Neural cell (in vitro differentiated cells): ENCODE results near the gene KRTAP5-6. TPM values are rescaled to one million over a fixed set of nuclear protein-coding genes. Genes with fewer than 3 reads are reported as not detected.

Experiments
- H2AFZ ChIP-seq: fragments of 200-600, 300-800 bp; sonication (generic), shearing (Covaris generic); 2 replicates; pipeline ENCODE4 v1.6.0; 2014; ENCODE audit warnings: low read depth, mild to moderate bottlenecking, antibody characterized with exemption, low read length, moderate library complexity
- H3F3A ChIP-seq: fragments of 200-600 bp; shearing (Covaris generic); 2 replicates; pipeline ENCODE4 v1.6.1; 2016; ENCODE audit warnings: mild to moderate bottlenecking, moderate library complexity, mixed read lengths, antibody characterized with exemption, low read length; ENCODE audit not compliant: insufficient read depth, poor library complexity, severe bottlenecking
- H3K27ac ChIP-seq: fragments of 200-600, 300-800 bp; sonication (generic), shearing (Covaris generic); 2 replicates; pipeline ENCODE4 v1.5.1; 2014; ENCODE audit warnings: mild to moderate bottlenecking, low read length, moderate library complexity
- H3K27me3 ChIP-seq: fragments of 300-800, 200-600 bp; sonication (generic), shearing (Covaris generic); 2 replicates; pipeline ENCODE4 v1.6.0; 2014; ENCODE audit warnings: mild to moderate bottlenecking, low read depth, low read length, moderate library complexity; ENCODE audit not compliant: insufficient read depth
- H3K36me3 ChIP-seq: fragments of 300-800, 200-600 bp; sonication (generic), shearing (Covaris generic); 2 replicates; pipeline ENCODE4 v1.5.1; 2014; ENCODE audit warnings: mild to moderate bottlenecking, antibody characterized with exemption, low read length, moderate library complexity; ENCODE audit not compliant: insufficient read depth
- H3K4me2 ChIP-seq: fragments of 300-800, 200-600 bp; sonication (generic), shearing (Covaris generic); 2 replicates; pipeline ENCODE4 v1.6.0; 2014; ENCODE audit warnings: mild to moderate bottlenecking, low read length
- H3K4me3 ChIP-seq: fragments of 300-800, 200-600 bp; sonication (generic), shearing (Covaris generic); 2 replicates; pipeline ENCODE4 v1.5.1; 2014; ENCODE audit warnings: mild to moderate bottlenecking, low read length, moderate library complexity
- H3K79me2 ChIP-seq: fragments of 200-600 bp; shearing (Covaris generic); replicated peaks from 2 replicates; pipeline ENCODE4 v1.6.0; 2014; ENCODE audit warnings: mild to moderate bottlenecking, low read length, moderate library complexity; ENCODE audit not compliant: insufficient read depth
- H3K9ac ChIP-seq: fragments of 300-800, 200-600 bp; sonication (generic), shearing (Covaris generic); 2 replicates; pipeline ENCODE4 v1.6.1; 2016; ENCODE audit warnings: mild to moderate bottlenecking, low read length, mixed read lengths
- H3K9me2 ChIP-seq: fragments of 200-600 bp; shearing (Covaris generic); 2 replicates; pipeline ENCODE4 v1.6.1; 2016; ENCODE audit warnings: mild to moderate bottlenecking, low read length, mixed read lengths; ENCODE audit not compliant: insufficient read depth
- H3K9me3 ChIP-seq: fragments of 200-600, 300-800 bp; sonication (generic), shearing (Covaris generic); 2 replicates; pipeline ENCODE4 v1.6.1; 2016; ENCODE audit warnings: mild to moderate bottlenecking, mixed run types, low read length, moderate library complexity, mixed read lengths
- H4K20me1 ChIP-seq: fragments of 200-600 bp; shearing (Covaris generic); 2 replicates; pipeline ENCODE4 v1.6.1; 2016; ENCODE audit warnings: mild to moderate bottlenecking, mixed run types; ENCODE audit not compliant: insufficient read depth
- EP300 ChIP-seq: fragments of 450-650 bp; conservative IDR thresholded peaks from 2 replicates; pipeline ENCODE4 v1.6.1; 2014; ENCODE audit warnings: antibody characterized with exemption, mild to moderate bottlenecking, moderate library complexity; ENCODE audit not compliant: poor library complexity, severe bottlenecking
- EZH2 ChIP-seq: fragments of 200-600, 300-800 bp; shearing (Covaris generic), sonication (generic); IDR thresholded peaks from 2 replicates; pipeline ENCODE4 v1.6.1; 2014; ENCODE audit warnings: antibody characterized with exemption, low read length, borderline replicate concordance, mild to moderate bottlenecking; ENCODE audit not compliant: insufficient read depth, poor library complexity, severe bottlenecking
- MXI1 ChIP-seq: fragments of 450-650 bp; conservative IDR thresholded peaks from 2 replicates; pipeline ENCODE4 v1.6.1; 2014; ENCODE audit warnings: antibody characterized with exemption, mild to moderate bottlenecking; ENCODE audit not compliant: poor library complexity, severe bottlenecking
- POLR2AphosphoS5 ChIP-seq: IDR thresholded peaks from 2 replicates; pipeline ENCODE4 v1.6.1; 2012
- RAD21 ChIP-seq: fragments of 450-650 bp; conservative IDR thresholded peaks from 2 replicates; pipeline ENCODE4 v1.6.1; 2014; ENCODE audit warnings: antibody characterized with exemption, mild to moderate bottlenecking, moderate library complexity
- SMC3 ChIP-seq: fragments of 450-650 bp; conservative IDR thresholded peaks from 2 replicates; pipeline ENCODE4 v1.6.1; 2014; ENCODE audit warnings: antibody characterized with exemption, mild to moderate bottlenecking, moderate library complexity; ENCODE audit not compliant: poor library complexity
- TAF1 ChIP-seq: IDR thresholded peaks from 2 replicates; pipeline ENCODE4 v1.6.1; 2012; ENCODE audit warnings: low read depth
- polyA plus RNA-seq: library from polyadenylated mRNA; depleted of rRNA; stranded (reverse); fragments of >200 nt; gene quantifications from 2 replicates; pipeline ENCODE4 v1.2.3, GENCODE V29; 2014
- TF ChIP-seq, protein P1 (sequence below): IDR thresholded peaks from 2 replicates; pipeline ENCODE4 v1.6.1; 2012; ENCODE audit warnings: borderline replicate concordance
- TF ChIP-seq, protein P2 (sequence below): fragments of 450-650 bp; IDR thresholded peaks from 2 replicates; pipeline ENCODE4 v1.5.1; 2014; ENCODE audit warnings: antibody characterized with exemption, mild to moderate bottlenecking, moderate library complexity; ENCODE audit not compliant: poor library complexity, severe bottlenecking

The KRTAP5-6 gene
- polyA plus RNA-seq, 1 donor from 2014 or later, result not detected

DNA sequence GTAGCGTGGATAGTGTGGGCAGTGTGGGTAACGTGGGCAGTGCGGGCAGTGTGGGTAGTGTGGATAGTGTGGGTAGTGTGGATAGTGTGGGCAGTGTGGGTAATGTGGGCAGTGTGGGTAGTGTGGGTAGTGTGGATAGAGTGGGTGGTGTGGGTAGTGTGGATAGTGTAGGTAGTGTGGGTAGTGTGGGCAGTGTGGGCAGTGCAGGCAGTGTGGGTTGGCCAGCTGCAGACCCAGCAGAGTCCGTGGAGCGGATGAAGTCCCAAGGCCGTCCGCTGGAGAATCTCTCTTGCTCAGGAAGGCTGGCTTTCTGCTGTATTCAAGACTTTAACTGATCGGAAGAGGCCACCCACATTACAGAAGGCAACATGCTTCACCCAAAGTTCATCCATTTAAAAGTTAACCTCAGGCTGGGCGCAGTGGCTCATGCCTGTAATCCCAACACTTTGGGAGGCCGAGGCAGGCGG lies 26.1 kb upstream of the KRTAP5-6 start:
- Histone ChIP-seq H3K27me3 (no peaks in the 10 kb centered on the region), H3K79me2 (no peaks in the 10 kb centered on the region), H3K9me3 (no peaks in the 10 kb centered on the region), H3K27ac (no peak overlapping the region), H2AFZ (no peak overlapping the region), H4K20me1 (no peaks in the 10 kb centered on the region), H3K4me2 (no peak overlapping the region), H3K36me3 (no peaks in the 10 kb centered on the region), H3K9ac (no peak overlapping the region), H3K9me2 (no peaks in the 10 kb centered on the region), H3F3A (no peaks in the 10 kb centered on the region), H3K4me3 (no peak overlapping the region)
- TF ChIP-seq, protein P1, sequence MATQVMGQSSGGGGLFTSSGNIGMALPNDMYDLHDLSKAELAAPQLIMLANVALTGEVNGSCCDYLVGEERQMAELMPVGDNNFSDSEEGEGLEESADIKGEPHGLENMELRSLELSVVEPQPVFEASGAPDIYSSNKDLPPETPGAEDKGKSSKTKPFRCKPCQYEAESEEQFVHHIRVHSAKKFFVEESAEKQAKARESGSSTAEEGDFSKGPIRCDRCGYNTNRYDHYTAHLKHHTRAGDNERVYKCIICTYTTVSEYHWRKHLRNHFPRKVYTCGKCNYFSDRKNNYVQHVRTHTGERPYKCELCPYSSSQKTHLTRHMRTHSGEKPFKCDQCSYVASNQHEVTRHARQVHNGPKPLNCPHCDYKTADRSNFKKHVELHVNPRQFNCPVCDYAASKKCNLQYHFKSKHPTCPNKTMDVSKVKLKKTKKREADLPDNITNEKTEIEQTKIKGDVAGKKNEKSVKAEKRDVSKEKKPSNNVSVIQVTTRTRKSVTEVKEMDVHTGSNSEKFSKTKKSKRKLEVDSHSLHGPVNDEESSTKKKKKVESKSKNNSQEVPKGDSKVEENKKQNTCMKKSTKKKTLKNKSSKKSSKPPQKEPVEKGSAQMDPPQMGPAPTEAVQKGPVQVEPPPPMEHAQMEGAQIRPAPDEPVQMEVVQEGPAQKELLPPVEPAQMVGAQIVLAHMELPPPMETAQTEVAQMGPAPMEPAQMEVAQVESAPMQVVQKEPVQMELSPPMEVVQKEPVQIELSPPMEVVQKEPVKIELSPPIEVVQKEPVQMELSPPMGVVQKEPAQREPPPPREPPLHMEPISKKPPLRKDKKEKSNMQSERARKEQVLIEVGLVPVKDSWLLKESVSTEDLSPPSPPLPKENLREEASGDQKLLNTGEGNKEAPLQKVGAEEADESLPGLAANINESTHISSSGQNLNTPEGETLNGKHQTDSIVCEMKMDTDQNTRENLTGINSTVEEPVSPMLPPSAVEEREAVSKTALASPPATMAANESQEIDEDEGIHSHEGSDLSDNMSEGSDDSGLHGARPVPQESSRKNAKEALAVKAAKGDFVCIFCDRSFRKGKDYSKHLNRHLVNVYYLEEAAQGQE, result no peak
- TF ChIP-seq EZH2, result no peak
- no peak for TF ChIP-seq SMC3
- TF ChIP-seq, protein P2, sequence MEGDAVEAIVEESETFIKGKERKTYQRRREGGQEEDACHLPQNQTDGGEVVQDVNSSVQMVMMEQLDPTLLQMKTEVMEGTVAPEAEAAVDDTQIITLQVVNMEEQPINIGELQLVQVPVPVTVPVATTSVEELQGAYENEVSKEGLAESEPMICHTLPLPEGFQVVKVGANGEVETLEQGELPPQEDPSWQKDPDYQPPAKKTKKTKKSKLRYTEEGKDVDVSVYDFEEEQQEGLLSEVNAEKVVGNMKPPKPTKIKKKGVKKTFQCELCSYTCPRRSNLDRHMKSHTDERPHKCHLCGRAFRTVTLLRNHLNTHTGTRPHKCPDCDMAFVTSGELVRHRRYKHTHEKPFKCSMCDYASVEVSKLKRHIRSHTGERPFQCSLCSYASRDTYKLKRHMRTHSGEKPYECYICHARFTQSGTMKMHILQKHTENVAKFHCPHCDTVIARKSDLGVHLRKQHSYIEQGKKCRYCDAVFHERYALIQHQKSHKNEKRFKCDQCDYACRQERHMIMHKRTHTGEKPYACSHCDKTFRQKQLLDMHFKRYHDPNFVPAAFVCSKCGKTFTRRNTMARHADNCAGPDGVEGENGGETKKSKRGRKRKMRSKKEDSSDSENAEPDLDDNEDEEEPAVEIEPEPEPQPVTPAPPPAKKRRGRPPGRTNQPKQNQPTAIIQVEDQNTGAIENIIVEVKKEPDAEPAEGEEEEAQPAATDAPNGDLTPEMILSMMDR, result no peak
- no peak for TF ChIP-seq EP300

DNA sequence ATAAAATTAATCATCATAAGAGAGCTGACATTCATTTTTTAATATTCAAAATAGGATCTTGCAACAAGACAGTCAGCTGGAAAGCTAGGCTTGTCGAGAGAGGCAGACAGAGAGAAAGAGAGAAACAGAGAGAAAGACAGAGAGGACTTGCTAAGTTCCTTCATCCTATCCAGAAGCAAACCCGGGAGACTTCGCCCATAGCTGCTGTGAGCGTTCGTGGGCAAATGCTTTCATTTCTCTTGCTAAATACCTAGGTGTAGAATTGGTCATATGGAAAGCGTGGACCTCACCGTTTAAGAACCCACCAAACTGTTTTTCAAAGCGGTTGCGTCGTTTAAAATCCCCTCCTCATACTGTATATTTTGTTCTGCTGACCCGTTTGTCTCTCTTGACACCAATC lies 25.3 kb upstream of the KRTAP5-6 start:
- H3K9ac ChIP-seq, result no peak overlapping the region
- no peak overlapping the region for H3K27ac ChIP-seq
- H3K4me2 ChIP-seq, result no peak overlapping the region
- no peak for TF ChIP-seq SMC3
- H2AFZ ChIP-seq, result no peak overlapping the region
- no peaks in the 10 kb centered on the region for H3K9me2 ChIP-seq
- H3F3A ChIP-seq, result no peaks in the 10 kb centered on the region
- no peaks in the 10 kb centered on the region for H4K20me1 ChIP-seq
- no peaks in the 10 kb centered on the region for H3K79me2 ChIP-seq
- H3K27me3 ChIP-seq, result no peaks in the 10 kb centered on the region
- H3K9me3 ChIP-seq, result no peaks in the 10 kb centered on the region
- no peak overlapping the region for H3K4me3 ChIP-seq
- H3K36me3 ChIP-seq, result no peaks in the 10 kb centered on the region

DNA sequence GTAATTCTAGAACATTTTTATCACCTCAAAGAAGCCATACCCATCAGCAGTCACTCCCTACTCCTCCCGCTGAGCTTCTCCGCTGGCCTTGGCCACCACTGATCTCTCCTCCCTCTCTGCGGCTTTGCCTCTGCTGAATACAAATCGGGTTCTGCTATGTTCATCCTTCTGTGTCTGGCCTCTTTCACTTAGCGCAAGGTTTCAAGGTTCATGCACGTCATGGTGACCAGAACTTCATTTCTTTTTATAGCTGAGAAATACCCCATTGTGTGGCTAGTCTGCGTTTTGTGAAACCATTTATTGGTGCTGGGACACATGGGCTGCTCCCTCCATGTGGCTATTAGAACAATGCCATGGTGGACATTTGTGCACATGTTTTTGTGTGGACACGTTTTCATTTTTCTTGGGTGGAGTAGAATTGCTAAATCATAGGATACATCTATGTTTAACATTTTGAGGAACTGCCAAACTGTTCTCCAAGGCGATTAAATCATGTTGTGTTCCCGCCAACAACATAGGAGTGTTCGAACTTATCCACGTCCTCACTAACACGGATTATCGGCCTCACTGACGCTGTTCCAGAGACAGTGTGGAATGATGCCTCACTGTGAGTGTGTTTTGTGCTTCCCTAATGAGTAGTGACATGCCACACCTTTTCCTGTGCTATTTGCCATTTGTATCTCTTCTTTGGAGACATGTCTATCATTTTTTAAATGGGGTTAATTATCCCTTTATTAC lies 24.2 kb upstream of the KRTAP5-6 start:
- H3K9me3 ChIP-seq, result no peaks in the 10 kb centered on the region
- no peaks in the 10 kb centered on the region for H3K27me3 ChIP-seq
- H3F3A ChIP-seq, result no peaks in the 10 kb centered on the region
- no peak overlapping the region for H3K4me2 ChIP-seq
- no peak overlapping the region for H3K4me3 ChIP-seq
- H3K36me3 ChIP-seq, result no peaks in the 10 kb centered on the region
- H2AFZ ChIP-seq, result no peak overlapping the region
- H3K27ac ChIP-seq, result no peak overlapping the region
- TF ChIP-seq RAD21 (no peak), SMC3 (no peak), POLR2AphosphoS5 (no peak), MXI1 (no peak), EZH2 (no peak), TAF1 (no peak), EP300 (no peak)
- TF ChIP-seq, protein P2, result no peak
- TF ChIP-seq, protein P1, result no peak
- no peak overlapping the region for H3K9ac ChIP-seq
- no peaks in the 10 kb centered on the region for H3K9me2 ChIP-seq
- no peaks in the 10 kb centered on the region for H4K20me1 ChIP-seq
- no peaks in the 10 kb centered on the region for H3K79me2 ChIP-seq
